Upper lobe of left lung (tissue), 4 donors: Measurements from ENCODE around the gene FGF9.

Source experiments
- EP300 ChIP-seq, 4 donors: sonication (generic); formaldehyde crosslinking; IDR thresholded peaks; one replicate each; pipeline ENCODE4 v1.5.1; 2017; ENCODE audit warnings: antibody characterized with exemption in 4 of 4, control low read depth in 2 of 4
- POLR2A ChIP-seq, 4 donors: fragments of 450-650 bp; IDR thresholded peaks; one replicate each; pipeline ENCODE4 v1.5.1; 2016 to 2017; ENCODE audit warnings: antibody characterized with exemption in 4 of 4, mild to moderate bottlenecking in 2 of 4
- POLR2AphosphoS5 ChIP-seq, 2 donors: sonication (generic); formaldehyde crosslinking; IDR thresholded peaks; one replicate each; pipeline ENCODE4 v1.5.1; 2017; ENCODE audit warnings: antibody characterized with exemption in 2 of 2
- TF ChIP-seq, protein P1 (sequence below), 6 experiments: fragments of 450-650 bp in 4 of 6; fragments of 200-600 bp in 2 of 6; sonication (generic) in 2 of 6; IDR thresholded peaks; one replicate each; pipeline ENCODE4 v1.5.1; 2016 to 2019; ENCODE audit warnings: antibody characterized with exemption in 6 of 6

DNA sequence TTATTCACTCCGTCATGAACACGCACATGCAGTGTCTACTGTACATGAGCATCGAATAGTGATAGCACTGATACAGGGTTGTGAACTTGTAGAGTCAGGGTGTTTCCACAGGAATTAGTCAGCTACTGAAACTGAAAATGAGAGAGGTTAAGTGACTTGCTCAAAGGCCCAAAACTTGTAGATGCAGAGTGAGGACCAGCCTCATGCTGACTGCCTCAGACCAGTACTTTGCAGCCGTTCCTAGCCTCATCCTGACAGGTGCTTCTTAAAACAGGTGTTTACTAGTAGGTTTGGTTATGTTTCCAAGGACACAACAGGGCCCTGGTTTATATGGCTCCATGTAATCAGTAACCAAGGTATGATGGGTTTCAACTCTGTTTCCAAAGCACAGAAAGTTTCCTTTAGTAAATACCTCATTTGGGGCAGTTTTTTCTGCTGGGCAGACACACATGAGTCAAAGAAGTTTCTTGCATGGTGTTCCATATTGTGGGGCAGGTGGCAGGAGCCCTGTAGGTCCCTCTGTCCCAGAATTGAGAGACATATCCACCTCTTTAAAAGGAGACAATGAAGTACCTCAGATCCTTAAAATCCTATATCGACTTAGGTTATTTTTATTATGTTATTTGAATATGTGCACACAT is 16.0 kb downstream of the FGF9 start:
- TF ChIP-seq, protein P1, sequence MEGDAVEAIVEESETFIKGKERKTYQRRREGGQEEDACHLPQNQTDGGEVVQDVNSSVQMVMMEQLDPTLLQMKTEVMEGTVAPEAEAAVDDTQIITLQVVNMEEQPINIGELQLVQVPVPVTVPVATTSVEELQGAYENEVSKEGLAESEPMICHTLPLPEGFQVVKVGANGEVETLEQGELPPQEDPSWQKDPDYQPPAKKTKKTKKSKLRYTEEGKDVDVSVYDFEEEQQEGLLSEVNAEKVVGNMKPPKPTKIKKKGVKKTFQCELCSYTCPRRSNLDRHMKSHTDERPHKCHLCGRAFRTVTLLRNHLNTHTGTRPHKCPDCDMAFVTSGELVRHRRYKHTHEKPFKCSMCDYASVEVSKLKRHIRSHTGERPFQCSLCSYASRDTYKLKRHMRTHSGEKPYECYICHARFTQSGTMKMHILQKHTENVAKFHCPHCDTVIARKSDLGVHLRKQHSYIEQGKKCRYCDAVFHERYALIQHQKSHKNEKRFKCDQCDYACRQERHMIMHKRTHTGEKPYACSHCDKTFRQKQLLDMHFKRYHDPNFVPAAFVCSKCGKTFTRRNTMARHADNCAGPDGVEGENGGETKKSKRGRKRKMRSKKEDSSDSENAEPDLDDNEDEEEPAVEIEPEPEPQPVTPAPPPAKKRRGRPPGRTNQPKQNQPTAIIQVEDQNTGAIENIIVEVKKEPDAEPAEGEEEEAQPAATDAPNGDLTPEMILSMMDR (IDR thresholded peaks at IDR 0.05), result no peak
- TF ChIP-seq POLR2AphosphoS5 (IDR thresholded peaks at IDR 0.05) (no peak), EP300 (IDR thresholded peaks at IDR 0.05) (no peak), POLR2A (IDR thresholded peaks at IDR 0.05) (no peak)
